Stomach smooth muscle (tissue), 2 donors: ENCODE results near the gene BCAP31.

Source experiments
- H3K27ac ChIP-seq: one replicate; pipeline ENCODE4 v1.7.0; 2013; ENCODE audit warnings: mild to moderate bottlenecking, low read length, inconsistent platforms
- H3K27me3 ChIP-seq, 2 donors: one replicate each; pipeline ENCODE4 v1.7.0; 2013; ENCODE audit warnings: low read length in 2 of 2; ENCODE audit not compliant: insufficient read depth in 2 of 2, control insufficient read depth in 1 of 2
- H3K36me3 ChIP-seq, 2 donors: one replicate each; pipeline ENCODE4 v1.7.0; 2013; ENCODE audit warnings: low read length in 2 of 2; ENCODE audit not compliant: control insufficient read depth in 2 of 2, insufficient read depth in 2 of 2
- H3K4me1 ChIP-seq: one replicate; pipeline ENCODE4 v1.7.0; 2013; ENCODE audit warnings: low read length; ENCODE audit not compliant: control insufficient read depth, insufficient read depth
- H3K4me3 ChIP-seq, 2 donors: one replicate each; pipeline ENCODE4 v1.7.0; 2013; ENCODE audit warnings: low read length in 2 of 2
- H3K9ac ChIP-seq, 2 donors: one replicate each; pipeline ENCODE4 v1.7.0; 2013; ENCODE audit warnings: low read length in 2 of 2, mild to moderate bottlenecking in 1 of 2
- H3K9me3 ChIP-seq, 2 donors: one replicate each; pipeline ENCODE4 v1.7.0; 2013; ENCODE audit warnings: low read length in 2 of 2; ENCODE audit not compliant: control insufficient read depth in 2 of 2
- donor health status: healthy.
- donor health status: Pancreatic carcinoma.

Gene BCAP31

GRCh38 chrX:153723351-153724251, 586 bp downstream of the BCAP31 start:
- peaks cover 0 to 10% of the 10 kb centered on the region in 2 donors for H3K27me3 ChIP-seq
- H3K9me3 ChIP-seq, result no peaks in the 10 kb centered on the region

GRCh38 chrX:153722704-153723350, 1.4 kb downstream of the BCAP31 start:
- Histone ChIP-seq H3K9me3 (no peaks in the 10 kb centered on the region), H3K27me3 (peaks cover 0 to 10% of the 10 kb centered on the region in 2 donors), H3K4me3 (peak overlapping the region; percentile 62 to 74), H3K9ac (peak overlapping the region; percentile 69 to 74), H3K27ac (peak overlapping the region; percentile 76), H3K36me3 (peaks cover 19% of the 10 kb centered on the region in 2 donors), H3K4me1 (peaks cover 44% of the 10 kb centered on the region)

More at GRCh38 chrX:153723351-153724251, 586 bp downstream of the BCAP31 start:
- H3K9ac ChIP-seq, result peak overlapping the region; percentile 69 to 74
- peaks cover 15 to 19% of the 10 kb centered on the region in 2 donors for H3K36me3 ChIP-seq
- peaks cover 51% of the 10 kb centered on the region for H3K4me1 ChIP-seq
- H3K27ac ChIP-seq, result peak overlapping the region; percentile 76
- H3K4me3 ChIP-seq, result peak overlapping the region; percentile 62 to 74

GRCh38 chrX:153719701-153720100, 4.5 kb downstream of the BCAP31 start:
- Histone ChIP-seq H3K36me3 (peaks cover 27 to 33% of the 10 kb centered on the region in 2 donors), H3K4me1 (peaks cover 13% of the 10 kb centered on the region), H3K27ac (no peak overlapping the region), H3K9ac (no peak overlapping the region), H3K9me3 (no peaks in the 10 kb centered on the region), H3K27me3 (peaks cover 0 to 11% of the 10 kb centered on the region in 2 donors), H3K4me3 (no peak overlapping the region)

GRCh38 chrX:153719238-153719637, 4.9 kb downstream of the BCAP31 start:
- peaks cover 30 to 36% of the 10 kb centered on the region in 2 donors for H3K36me3 ChIP-seq
- H3K4me1 ChIP-seq, result peaks cover 13% of the 10 kb centered on the region
- no peak overlapping the region for H3K4me3 ChIP-seq
- H3K9me3 ChIP-seq, result no peaks in the 10 kb centered on the region
- no peak overlapping the region for H3K9ac ChIP-seq
- H3K27me3 ChIP-seq, result peaks cover 0 to 11% of the 10 kb centered on the region in 2 donors
- no peak overlapping the region for H3K27ac ChIP-seq

GRCh38 chrX:153717445-153717844, 6.7 kb downstream of the BCAP31 start:
- Histone ChIP-seq H3K4me1 (peaks cover under 1% of the 10 kb centered on the region), H3K4me3 (no peak overlapping the region), H3K9ac (no peak overlapping the region), H3K27ac (no peak overlapping the region), H3K36me3 (peaks cover 30 to 36% of the 10 kb centered on the region in 2 donors), H3K27me3 (peaks cover 0 to 7% of the 10 kb centered on the region in 2 donors), H3K9me3 (no peaks in the 10 kb centered on the region)

GRCh38 chrX:153714256-153714655, 9.9 kb downstream of the BCAP31 start:
- Histone ChIP-seq H3K4me3 (no peak overlapping the region), H3K36me3 (peaks cover 18 to 24% of the 10 kb centered on the region in 2 donors), H3K9ac (no peak overlapping the region), H3K4me1 (no peaks in the 10 kb centered on the region), H3K27ac (no peak overlapping the region), H3K9me3 (no peaks in the 10 kb centered on the region), H3K27me3 (peaks cover 0 to 2% of the 10 kb centered on the region in 2 donors)

DNA sequence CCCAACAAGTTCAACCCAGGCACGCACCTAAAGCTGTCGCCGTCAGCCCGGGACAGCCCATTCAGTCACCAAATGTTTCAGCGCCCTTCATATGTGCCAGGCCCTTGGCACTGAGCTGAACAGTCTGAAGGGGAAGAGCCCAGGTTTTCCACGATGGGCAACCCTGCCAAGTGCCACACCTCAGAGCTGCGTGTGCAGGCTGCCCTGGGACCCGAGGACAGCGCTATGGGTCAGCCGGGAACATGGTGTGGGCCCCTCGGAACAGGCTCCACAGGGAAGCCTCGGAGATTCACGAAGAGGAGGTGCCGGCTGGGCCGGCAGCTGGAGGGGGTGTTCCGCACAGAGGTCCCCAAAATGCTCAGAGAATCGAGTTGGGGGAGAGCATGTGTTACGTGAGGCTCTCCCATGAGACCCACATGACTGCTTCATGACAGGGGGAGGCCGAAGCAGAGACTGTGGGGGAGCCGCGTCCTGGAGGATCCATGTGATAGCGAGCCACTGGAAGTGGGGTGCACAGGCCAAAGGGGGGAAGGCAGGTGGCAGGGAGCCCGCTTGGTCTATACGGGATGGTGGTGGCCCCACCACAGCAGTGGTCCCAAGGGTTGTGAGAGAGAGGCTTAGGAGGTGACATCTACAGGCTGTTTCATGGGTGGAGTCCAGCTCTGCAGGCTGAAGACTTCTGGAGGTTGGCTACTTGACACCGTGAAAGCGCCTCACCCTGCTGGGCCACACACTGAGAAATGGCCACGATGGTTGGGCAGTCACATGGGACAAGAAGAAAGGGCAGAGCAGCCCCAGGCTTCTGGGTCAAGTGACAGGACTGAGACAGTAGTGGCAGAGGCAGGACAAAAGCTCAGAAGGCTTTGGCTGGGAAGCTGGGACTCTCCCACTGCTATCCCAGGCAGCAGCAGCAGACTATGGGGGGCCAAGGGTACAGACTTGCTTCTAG, 14.2 kb downstream of the BCAP31 start:
- Histone ChIP-seq H3K4me3 (no peak overlapping the region), H3K9me3 (no peaks in the 10 kb centered on the region), H3K27me3 (peaks cover 0 to 2% of the 10 kb centered on the region in 2 donors), H3K36me3 (peaks cover 5 to 6% of the 10 kb centered on the region in 2 donors), H3K27ac (no peak overlapping the region), H3K9ac (no peak overlapping the region), H3K4me1 (peaks cover 17% of the 10 kb centered on the region)

- H3K9ac ChIP-seq, result no peak overlapping the region
Measured at GRCh38 chrX:153708415-153708814, 15.8 kb downstream of the BCAP31 start.

DNA sequence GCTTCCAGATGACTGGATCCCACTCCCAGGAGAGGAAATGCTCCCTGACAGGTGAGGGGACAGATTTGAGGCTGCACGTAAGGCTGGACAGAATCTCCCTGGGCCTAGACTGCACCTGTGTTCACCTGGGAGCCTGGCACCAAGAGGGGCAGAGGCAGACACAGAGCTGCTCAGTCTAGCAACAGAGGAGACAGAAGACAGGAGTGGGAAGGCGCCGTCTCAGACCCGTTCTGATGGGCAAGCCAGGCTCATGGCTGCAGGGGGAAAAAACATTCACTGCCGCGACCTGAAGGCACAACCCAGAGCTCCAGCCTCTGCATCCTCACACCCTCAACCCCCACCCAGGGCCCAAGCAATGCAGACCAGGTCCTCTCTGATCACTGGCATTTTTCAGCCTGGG, 16.8 kb downstream of the BCAP31 start:
- Histone ChIP-seq H3K4me3 (no peak overlapping the region), H3K4me1 (peaks cover 37% of the 10 kb centered on the region), H3K9me3 (no peaks in the 10 kb centered on the region), H3K36me3 (no peaks in the 10 kb centered on the region), H3K27me3 (no peaks in the 10 kb centered on the region), H3K27ac (no peak overlapping the region), H3K9ac (no peak overlapping the region)

More at GRCh38 chrX:153708415-153708814, 15.8 kb downstream of the BCAP31 start:
- Histone ChIP-seq H3K36me3 (no peaks in the 10 kb centered on the region), H3K4me3 (no peak overlapping the region), H3K27ac (no peak overlapping the region), H3K27me3 (no peaks in the 10 kb centered on the region), H3K9me3 (no peaks in the 10 kb centered on the region), H3K4me1 (peaks cover 29% of the 10 kb centered on the region)

GRCh38 chrX:153706799-153707198, 17.4 kb downstream of the BCAP31 start:
- H3K9me3 ChIP-seq, result no peaks in the 10 kb centered on the region
- H3K36me3 ChIP-seq, result no peaks in the 10 kb centered on the region
- H3K27me3 ChIP-seq, result no peaks in the 10 kb centered on the region
- no peak overlapping the region for H3K9ac ChIP-seq
- peaks cover 41% of the 10 kb centered on the region for H3K4me1 ChIP-seq
- H3K27ac ChIP-seq, result no peak overlapping the region
- H3K4me3 ChIP-seq, result no peak overlapping the region
